ENCODE data around the gene TUBB2B.

DNA sequence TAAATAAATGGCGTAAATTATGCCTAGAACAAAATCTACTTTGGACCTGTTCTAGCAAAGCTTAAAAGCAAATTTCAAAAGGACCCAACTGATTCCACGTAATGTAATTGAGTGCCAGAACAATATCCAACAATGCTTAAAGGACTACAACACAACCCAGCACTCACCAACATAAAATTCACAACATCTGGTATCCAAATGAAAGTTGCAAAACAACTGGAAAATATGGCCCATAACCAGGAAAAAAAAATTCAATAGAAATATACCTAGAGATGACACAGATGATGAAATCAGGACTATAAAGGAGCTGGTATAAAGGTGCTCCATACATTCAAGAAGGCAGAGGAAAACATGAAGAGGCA lies 14.1 kb downstream of the TUBB2B start:
- TF ChIP-seq, protein P1, sequence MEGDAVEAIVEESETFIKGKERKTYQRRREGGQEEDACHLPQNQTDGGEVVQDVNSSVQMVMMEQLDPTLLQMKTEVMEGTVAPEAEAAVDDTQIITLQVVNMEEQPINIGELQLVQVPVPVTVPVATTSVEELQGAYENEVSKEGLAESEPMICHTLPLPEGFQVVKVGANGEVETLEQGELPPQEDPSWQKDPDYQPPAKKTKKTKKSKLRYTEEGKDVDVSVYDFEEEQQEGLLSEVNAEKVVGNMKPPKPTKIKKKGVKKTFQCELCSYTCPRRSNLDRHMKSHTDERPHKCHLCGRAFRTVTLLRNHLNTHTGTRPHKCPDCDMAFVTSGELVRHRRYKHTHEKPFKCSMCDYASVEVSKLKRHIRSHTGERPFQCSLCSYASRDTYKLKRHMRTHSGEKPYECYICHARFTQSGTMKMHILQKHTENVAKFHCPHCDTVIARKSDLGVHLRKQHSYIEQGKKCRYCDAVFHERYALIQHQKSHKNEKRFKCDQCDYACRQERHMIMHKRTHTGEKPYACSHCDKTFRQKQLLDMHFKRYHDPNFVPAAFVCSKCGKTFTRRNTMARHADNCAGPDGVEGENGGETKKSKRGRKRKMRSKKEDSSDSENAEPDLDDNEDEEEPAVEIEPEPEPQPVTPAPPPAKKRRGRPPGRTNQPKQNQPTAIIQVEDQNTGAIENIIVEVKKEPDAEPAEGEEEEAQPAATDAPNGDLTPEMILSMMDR (IDR thresholded peaks at IDR 0.05; ENCODE audit: insufficient read depth, low read depth, low read length): no peak
- no peak for TF ChIP-seq EZH2 (IDR thresholded peaks at IDR 0.05; ENCODE audit: insufficient read depth, low read length)
